BE2C (cell line): ENCODE results near the gene TBC1D8B.

Source experiments
- DNase-seq: peaks from one replicate; pipeline ENCODE4 v3.0.0-alpha.2; 2020
- H3K27me3 ChIP-seq: fragments of 250-450 bp; sonication (Bioruptor Pico); 2 replicates; pipeline ENCODE4 v1.5.1; 2020; ENCODE audit warnings: mild to moderate bottlenecking
- H3K36me3 ChIP-seq: fragments of 250-450 bp; sonication (Bioruptor Pico); 2 replicates; pipeline ENCODE4 v1.5.1; 2020; ENCODE audit warnings: mild to moderate bottlenecking
- H3K4me1 ChIP-seq: fragments of 250-450 bp; sonication (Bioruptor Pico); 2 replicates; pipeline ENCODE4 v1.5.1; 2020
- H3K4me3 ChIP-seq: 2 replicates; pipeline ENCODE4 v1.5.1; 2011; ENCODE audit warnings: low read depth, low read length
- H3K9me3 ChIP-seq: fragments of 250-450 bp; sonication (Bioruptor Pico); 2 replicates; pipeline ENCODE4 v1.5.1; 2020
- CTCF ChIP-seq: IDR thresholded peaks from 2 replicates; pipeline ENCODE4 v1.5.1; 2012; ENCODE audit warnings: mild to moderate bottlenecking, low read depth, low read length

Gene TBC1D8B

GRCh38 chrX:106902684-106903083, 100.2 kb downstream of the TBC1D8B start:
- no peaks in the 10 kb centered on the region for H3K4me1 ChIP-seq
- no peak for TF ChIP-seq CTCF

GRCh38 chrX:106903291-106903824, 100.9 kb downstream of the TBC1D8B start, which contains the start of gene RIPPLY1:
TSS of gene RIPPLY1 (minus strand) at chrX:106903341. CDS start at chrX:106903287, 54 bp downstream.
- no peaks in the 10 kb centered on the region for H3K27me3 ChIP-seq
- no peak for DNase-seq
- no peaks in the 10 kb centered on the region for H3K9me3 ChIP-seq
- H3K4me3 ChIP-seq, result no peak within 1 kb of the TSS
- TF ChIP-seq CTCF, result no peak
- H3K4me1 ChIP-seq, result no peaks in the 10 kb centered on the region
- no peaks in the 10 kb centered on the region for H3K36me3 ChIP-seq

More at GRCh38 chrX:106902684-106903083, 100.2 kb downstream of the TBC1D8B start:
- Histone ChIP-seq H3K27me3 (no peaks in the 10 kb centered on the region), H3K4me3 (no peak overlapping the region), H3K36me3 (no peaks in the 10 kb centered on the region), H3K9me3 (no peaks in the 10 kb centered on the region)
- DNase-seq, result no peak

- Histone ChIP-seq H3K4me1 (no peaks in the 10 kb centered on the region), H3K36me3 (no peaks in the 10 kb centered on the region), H3K4me3 (no peak overlapping the region), H3K9me3 (no peaks in the 10 kb centered on the region), H3K27me3 (no peaks in the 10 kb centered on the region)
- no peak for TF ChIP-seq CTCF
- no peak for DNase-seq
These were observed 101.5 kb downstream of the TBC1D8B start for GRCh38 chrX:106903856-106904528.

- Histone ChIP-seq H3K27me3 (no peaks in the 10 kb centered on the region), H3K36me3 (no peaks in the 10 kb centered on the region), H3K4me1 (no peaks in the 10 kb centered on the region), H3K4me3 (no peak overlapping the region), H3K9me3 (no peaks in the 10 kb centered on the region)
- no peak for TF ChIP-seq CTCF
- no peak for DNase-seq
These were observed 102.7 kb downstream of the TBC1D8B start for GRCh38 chrX:106905064-106905708.

GRCh38 chrX:106906361-106906760, 103.9 kb downstream of the TBC1D8B start:
- Histone ChIP-seq H3K9me3 (no peaks in the 10 kb centered on the region), H3K4me3 (no peak overlapping the region), H3K36me3 (no peaks in the 10 kb centered on the region), H3K27me3 (no peaks in the 10 kb centered on the region), H3K4me1 (no peaks in the 10 kb centered on the region)
- DNase-seq, result no peak
- TF ChIP-seq CTCF, result no peak

- no peaks in the 10 kb centered on the region for H3K36me3 ChIP-seq
- H3K4me3 ChIP-seq, result no peak overlapping the region
- H3K4me1 ChIP-seq, result no peaks in the 10 kb centered on the region
- DNase-seq, result no peak
- no peak for TF ChIP-seq CTCF
- no peaks in the 10 kb centered on the region for H3K27me3 ChIP-seq
- H3K9me3 ChIP-seq, result no peaks in the 10 kb centered on the region
These were observed 110.4 kb downstream of the TBC1D8B start for GRCh38 chrX:106912864-106913263.
